Measurements from ENCODE around the gene ZNF761. TPM values are rescaled to one million over a fixed set of nuclear protein-coding genes. Genes with fewer than 3 reads are reported as not detected.

ZNF761 gene
- total and polyA plus RNA-seq, 2 of the 13 experiments (the other 11 are each of a cell fraction or from before 2014, with no cell fraction given) = 11.6 to 16.2 TPM

Small RNA genes lying within 50 kb of the gene (small RNA-seq; reads per million reads assigned to genes)
- 0 reads per million in 3 experiments for gene RPL39P36 (ENCODE audit: insufficient read depth in 2 of 3, insufficient read length in 3 of 3, low read depth in 2 of 3, low replicate concordance in 1 of 3)

Other genes with a start within 250 kb of the ZNF761 start
- 0.32 and 0.49 TPM in 2 replicates for gene ZNF665, start 238.6 kb upstream of the ZNF761 start, total RNA-seq (2016; rRNA removed; fragmentation: Illumina TruSeq; extraction: Trizol)
- 0.30 and 0.45 TPM in 2 replicates for gene ZNF665, start 238.6 kb upstream of the ZNF761 start, polyA plus RNA-seq (2011; rRNA removed)
- not detected in 2 replicates for gene ZNF677, start 177.1 kb upstream of the ZNF761 start, total RNA-seq (2016; rRNA removed; fragmentation: Illumina TruSeq; extraction: Trizol)
- gene ZNF677, start 177.1 kb upstream of the ZNF761 start, polyA plus RNA-seq (2011; rRNA removed) = not detected in 2 replicates
- gene VN1R2, start 173.7 kb upstream of the ZNF761 start, total RNA-seq (2016; rRNA removed; fragmentation: Illumina TruSeq; extraction: Trizol) = not detected in 2 replicates
- gene VN1R2, start 173.7 kb upstream of the ZNF761 start, polyA plus RNA-seq (2011; rRNA removed) = not detected in 2 replicates
- gene VN1R4, start 164.3 kb upstream of the ZNF761 start, total RNA-seq (2016; rRNA removed; fragmentation: Illumina TruSeq; extraction: Trizol) = not detected in 2 replicates
- gene VN1R4, start 164.3 kb upstream of the ZNF761 start, polyA plus RNA-seq (2011; rRNA removed) = not detected in 2 replicates
- 9.6 and 15.1 TPM in 2 replicates for gene ZNF845, start 98.2 kb upstream of the ZNF761 start, total RNA-seq (2016; rRNA removed; fragmentation: Illumina TruSeq; extraction: Trizol)
- 1.7 and 1.9 TPM in 2 replicates for gene ZNF845, start 98.2 kb upstream of the ZNF761 start, polyA plus RNA-seq (2011; rRNA removed)
- 8.7 and 9.9 TPM in 2 replicates for gene ZNF525, start 66.3 kb upstream of the ZNF761 start, total RNA-seq (2016; rRNA removed; fragmentation: Illumina TruSeq; extraction: Trizol)
- gene ZNF525, start 66.3 kb upstream of the ZNF761 start, polyA plus RNA-seq (2011; rRNA removed) = 2.8 and 3.4 TPM in 2 replicates
- 14.5 and 21.9 TPM in 2 replicates for gene ZNF765, start 36.8 kb upstream of the ZNF761 start, total RNA-seq (2016; rRNA removed; fragmentation: Illumina TruSeq; extraction: Trizol)
- gene ZNF765, start 36.8 kb upstream of the ZNF761 start, polyA plus RNA-seq (2011; rRNA removed) = 5.0 and 6.1 TPM in 2 replicates
- gene ZNF813, start 35.7 kb downstream of the ZNF761 start, total RNA-seq (2016; rRNA removed; fragmentation: Illumina TruSeq; extraction: Trizol) = 8.9 and 14.9 TPM in 2 replicates
- 2.1 TPM in 2 replicates for gene ZNF813, start 35.7 kb downstream of the ZNF761 start, polyA plus RNA-seq (2011; rRNA removed)
- 13.3 and 15.2 TPM in 2 replicates for gene ZNF331, start 106.2 kb downstream of the ZNF761 start, total RNA-seq (2016; rRNA removed; fragmentation: Illumina TruSeq; extraction: Trizol)
- 8.2 and 9.5 TPM in 2 replicates for gene ZNF331, start 106.2 kb downstream of the ZNF761 start, polyA plus RNA-seq (2011; rRNA removed)
- not detected in 2 replicates for gene DPRX, start 200.0 kb downstream of the ZNF761 start, total RNA-seq (2016; rRNA removed; fragmentation: Illumina TruSeq; extraction: Trizol)
- 0.24 TPM in 1 of 2 replicates, not detected in the other for gene DPRX, start 200.0 kb downstream of the ZNF761 start, polyA plus RNA-seq (2011; rRNA removed)

Measured in HepG2 (cell line).